KMS-11 (cell line): Measurements from ENCODE around the gene LRRC73.

Experiments used
- H2AFZ ChIP-seq: fragments of 200-600 bp; sonication (generic); 2 replicates; pipeline ENCODE4 v1.6.1; 2016; ENCODE audit warnings: antibody characterized with exemption, mixed run types, low read depth
- H3K27ac ChIP-seq: fragments of 200-600 bp; sonication (generic); 2 replicates; pipeline ENCODE4 v1.6.1; 2016; ENCODE audit warnings: mild to moderate bottlenecking, mixed run types
- H3K27me3 ChIP-seq: fragments of 200-600 bp; sonication (generic); 2 replicates; pipeline ENCODE4 v1.6.1; 2017; ENCODE audit warnings: mild to moderate bottlenecking, low read depth, mixed run types, moderate library complexity; ENCODE audit not compliant: insufficient read depth
- H3K36me3 ChIP-seq: fragments of 200-600 bp; sonication (generic); 2 replicates; pipeline ENCODE4 v1.6.1; 2017; ENCODE audit warnings: mild to moderate bottlenecking, mixed run types; ENCODE audit not compliant: insufficient read depth
- H3K4me1 ChIP-seq: fragments of 200-600 bp; sonication (generic); 2 replicates; pipeline ENCODE4 v1.6.1; 2016; ENCODE audit warnings: mild to moderate bottlenecking, low read depth, mixed run types; ENCODE audit not compliant: poor library complexity, severe bottlenecking
- H3K4me2 ChIP-seq: fragments of 200-600 bp; sonication (generic); 2 replicates; pipeline ENCODE4 v1.7.0; 2016; ENCODE audit warnings: mild to moderate bottlenecking, mixed run types
- H3K4me3 ChIP-seq: fragments of 200-600 bp; sonication (generic); IDR thresholded peaks from 2 replicates; pipeline ENCODE4 v1.6.1; 2017; ENCODE audit warnings: low read depth, low read length, mixed read lengths; ENCODE audit not compliant: insufficient read depth
- H3K79me2 ChIP-seq: fragments of 200-600 bp; sonication (generic); 2 replicates; pipeline ENCODE4 v1.6.1; 2016; ENCODE audit warnings: low read depth, mixed run types; ENCODE audit not compliant: insufficient read depth
- H3K9ac ChIP-seq: fragments of 200-600 bp; sonication (generic); 2 replicates; pipeline ENCODE4 v1.6.1; 2016; ENCODE audit warnings: mild to moderate bottlenecking, mixed run types
- H4K20me1 ChIP-seq: fragments of 200-600 bp; sonication (generic); 2 replicates; pipeline ENCODE4 v1.6.1; 2016; ENCODE audit warnings: mild to moderate bottlenecking, mixed run types; ENCODE audit not compliant: insufficient read depth
- TF ChIP-seq, protein P1 (sequence below): fragments of 200-600 bp; sonication (generic); conservative IDR thresholded peaks from 2 replicates; pipeline ENCODE4 v1.6.1; 2017; ENCODE audit warnings: low read depth, mild to moderate bottlenecking, antibody characterized with exemption, low read length, moderate library complexity, mixed read lengths

LRRC73 gene

DNA sequence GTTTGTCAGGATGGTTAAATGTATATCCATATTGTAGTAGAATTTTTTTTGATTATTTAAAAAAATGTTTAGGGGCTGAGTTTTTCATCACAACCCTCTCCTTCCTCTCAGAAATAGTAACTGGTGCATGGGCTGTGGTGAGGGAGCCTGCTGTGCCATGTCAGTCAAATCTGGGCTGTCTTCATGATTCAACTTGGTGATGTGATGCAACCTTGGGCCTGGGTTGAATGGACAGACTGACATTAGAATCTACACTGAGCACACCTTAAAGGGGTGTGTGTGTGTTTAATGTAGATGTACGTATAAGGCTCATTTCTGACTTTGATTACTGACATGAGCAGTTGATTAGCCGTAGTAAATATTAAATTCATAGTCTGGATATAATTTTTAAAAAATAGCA lies 29.1 kb downstream of the LRRC73 start:
- H4K20me1 ChIP-seq: no peaks in the 10 kb centered on the region
- peaks cover 11% of the 10 kb centered on the region for H3K79me2 ChIP-seq
- H3K4me2 ChIP-seq: no peak overlapping the region
- H3K36me3 ChIP-seq: no peaks in the 10 kb centered on the region
- H3K9ac ChIP-seq: no peak overlapping the region
- TF ChIP-seq, protein P1, sequence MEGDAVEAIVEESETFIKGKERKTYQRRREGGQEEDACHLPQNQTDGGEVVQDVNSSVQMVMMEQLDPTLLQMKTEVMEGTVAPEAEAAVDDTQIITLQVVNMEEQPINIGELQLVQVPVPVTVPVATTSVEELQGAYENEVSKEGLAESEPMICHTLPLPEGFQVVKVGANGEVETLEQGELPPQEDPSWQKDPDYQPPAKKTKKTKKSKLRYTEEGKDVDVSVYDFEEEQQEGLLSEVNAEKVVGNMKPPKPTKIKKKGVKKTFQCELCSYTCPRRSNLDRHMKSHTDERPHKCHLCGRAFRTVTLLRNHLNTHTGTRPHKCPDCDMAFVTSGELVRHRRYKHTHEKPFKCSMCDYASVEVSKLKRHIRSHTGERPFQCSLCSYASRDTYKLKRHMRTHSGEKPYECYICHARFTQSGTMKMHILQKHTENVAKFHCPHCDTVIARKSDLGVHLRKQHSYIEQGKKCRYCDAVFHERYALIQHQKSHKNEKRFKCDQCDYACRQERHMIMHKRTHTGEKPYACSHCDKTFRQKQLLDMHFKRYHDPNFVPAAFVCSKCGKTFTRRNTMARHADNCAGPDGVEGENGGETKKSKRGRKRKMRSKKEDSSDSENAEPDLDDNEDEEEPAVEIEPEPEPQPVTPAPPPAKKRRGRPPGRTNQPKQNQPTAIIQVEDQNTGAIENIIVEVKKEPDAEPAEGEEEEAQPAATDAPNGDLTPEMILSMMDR: no peak
- no peak overlapping the region for H2AFZ ChIP-seq
- peaks cover 26% of the 10 kb centered on the region for H3K4me1 ChIP-seq
- no peak overlapping the region for H3K27ac ChIP-seq
- no peak overlapping the region for H3K4me3 ChIP-seq
- no peaks in the 10 kb centered on the region for H3K27me3 ChIP-seq

DNA sequence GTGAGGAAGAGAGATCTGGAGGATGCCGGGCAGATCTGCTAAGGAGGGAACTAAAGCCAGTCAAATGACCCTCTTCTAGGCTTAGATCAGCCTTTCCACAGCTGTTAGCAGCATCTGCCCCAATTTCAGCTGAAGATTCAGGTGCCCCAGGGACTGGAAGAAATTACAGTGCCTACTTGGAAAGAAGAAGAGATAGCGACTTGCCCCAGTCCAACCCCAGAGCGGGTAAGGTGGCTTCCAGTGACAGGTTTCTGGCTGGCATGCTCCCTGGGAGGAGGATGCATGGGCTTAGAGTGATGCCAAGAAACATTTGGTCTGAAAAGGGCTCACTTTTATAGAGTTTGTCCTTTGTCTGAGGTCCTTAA lies 32.2 kb downstream of the LRRC73 start:
- peaks cover 26% of the 10 kb centered on the region for H3K4me1 ChIP-seq
- H3K9ac ChIP-seq: peak overlapping the region; percentile 82
- peak overlapping the region; percentile 43 for H3K27ac ChIP-seq
- H3K27me3 ChIP-seq: no peaks in the 10 kb centered on the region
- H3K36me3 ChIP-seq: no peaks in the 10 kb centered on the region
- H3K4me2 ChIP-seq: peak overlapping the region; percentile 86
- H2AFZ ChIP-seq: peak overlapping the region; percentile 94; the same call in 1 of the 2 replicates
- no peaks in the 10 kb centered on the region for H4K20me1 ChIP-seq
- H3K79me2 ChIP-seq: peaks cover 11% of the 10 kb centered on the region
- TF ChIP-seq, protein P1: no peak
- H3K4me3 ChIP-seq: no peak overlapping the region

DNA sequence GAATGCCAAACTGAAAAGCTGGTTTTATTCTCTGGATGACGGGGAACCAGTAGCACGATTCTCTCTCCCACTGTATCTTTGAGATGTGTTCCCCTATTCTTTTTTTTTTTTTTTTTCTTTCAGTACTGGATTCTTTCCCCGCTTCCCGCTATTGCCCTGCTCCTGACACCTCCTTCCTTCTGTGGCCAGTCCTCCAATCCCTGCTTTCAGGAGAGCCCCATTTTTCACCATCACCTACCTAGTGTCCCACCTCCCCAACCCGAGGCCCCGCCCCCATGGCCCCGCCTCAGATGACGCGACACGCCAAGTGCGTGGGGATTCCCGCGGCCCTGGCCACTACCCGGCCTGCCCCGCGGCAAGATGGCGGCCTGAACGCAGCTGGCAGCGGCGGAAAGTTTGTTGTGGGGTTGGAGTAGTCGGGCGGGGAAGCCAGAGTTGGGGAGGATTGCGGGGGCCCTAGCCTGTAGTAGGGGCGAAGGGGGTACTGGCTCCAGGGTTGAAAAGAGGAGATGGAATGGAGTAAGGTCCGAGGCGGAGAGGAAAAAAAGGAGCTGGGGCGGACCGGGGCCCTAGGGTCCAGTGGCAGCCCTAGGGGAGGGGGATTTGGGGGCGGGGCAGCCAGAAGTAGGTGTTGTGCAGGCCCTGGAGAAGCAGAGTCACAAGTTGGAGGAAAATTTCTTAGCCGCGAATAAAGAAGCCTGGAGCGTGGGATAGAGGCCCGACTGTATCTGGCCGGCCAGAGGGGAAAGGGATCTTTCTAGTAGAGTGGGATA lies 32.7 kb downstream of the LRRC73 start, which contains the start of gene TJAP1:
Gene TJAP1, plus strand, starts transcription at position 336 of the 773 bp plus-strand sequence. CDS start 21,432 bp downstream, outside the sequence.
- TF ChIP-seq, protein P1: no peak
- Histone ChIP-seq H3K4me2 (peak within 1 kb of the TSS; percentile 86), H2AFZ (peak within 1 kb of the TSS; percentile 94), H3K27me3 (no peaks in the 10 kb centered on the region), H3K36me3 (no peaks in the 10 kb centered on the region), H3K9ac (peak within 1 kb of the TSS; percentile 82), H3K4me3 (no peak within 1 kb of the TSS), H3K4me1 (peaks cover 26% of the 10 kb centered on the region), H3K79me2 (peaks cover 11% of the 10 kb centered on the region), H4K20me1 (no peaks in the 10 kb centered on the region), H3K27ac (peak within 1 kb of the TSS; percentile 43)

DNA sequence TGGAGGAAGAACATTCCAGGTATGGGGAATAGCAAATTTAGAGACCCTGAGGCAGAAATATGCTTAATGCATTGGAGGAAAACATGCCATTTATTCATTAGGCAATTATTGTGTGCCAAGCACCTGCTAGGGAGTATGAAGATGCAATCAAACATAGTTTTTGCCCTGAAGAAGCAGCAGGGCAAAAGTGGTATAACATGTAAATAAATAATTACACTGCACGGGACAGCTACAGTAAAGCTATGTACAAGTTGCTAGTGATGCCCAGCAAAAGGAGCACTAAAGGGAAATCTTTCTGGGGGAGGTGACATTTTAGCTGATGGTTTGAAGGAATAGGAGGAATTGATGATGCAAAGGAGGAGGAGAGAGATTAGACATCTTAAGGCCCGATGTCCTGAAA lies 33.4 kb downstream of the LRRC73 start:
- Histone ChIP-seq H3K27ac (no peak overlapping the region; the same call in 1 of the 2 replicates), H3K27me3 (no peaks in the 10 kb centered on the region), H2AFZ (peak overlapping the region; percentile 94), H3K9ac (0 out of 2 replicates have a peak overlapping the region, but pooled peaks have one; percentile 82), H3K4me3 (no peak overlapping the region), H3K4me1 (peaks cover 26% of the 10 kb centered on the region), H3K79me2 (peaks cover 11% of the 10 kb centered on the region), H3K36me3 (no peaks in the 10 kb centered on the region), H3K4me2 (peak overlapping the region; percentile 86), H4K20me1 (no peaks in the 10 kb centered on the region)
- TF ChIP-seq, protein P1: no peak
